HG02840 (cell line): ENCODE results near the gene SKI.
"Not testable (repeated sequence)": the region's sequence is repeated elsewhere in the genome, so short reads cannot be mapped to it uniquely, and the experiment has no call there.

Experiments used
- ATAC-seq: cut with Tn5 transposase; IDR thresholded peaks from one replicate; pipeline ENCODE4 v1.9.1; 2021; ENCODE audit warnings: mild to moderate bottlenecking, moderate library complexity, moderate number of reproducible peaks; ENCODE audit not compliant: unreplicated experiment, low FRiP score

Gene SKI

DNA sequence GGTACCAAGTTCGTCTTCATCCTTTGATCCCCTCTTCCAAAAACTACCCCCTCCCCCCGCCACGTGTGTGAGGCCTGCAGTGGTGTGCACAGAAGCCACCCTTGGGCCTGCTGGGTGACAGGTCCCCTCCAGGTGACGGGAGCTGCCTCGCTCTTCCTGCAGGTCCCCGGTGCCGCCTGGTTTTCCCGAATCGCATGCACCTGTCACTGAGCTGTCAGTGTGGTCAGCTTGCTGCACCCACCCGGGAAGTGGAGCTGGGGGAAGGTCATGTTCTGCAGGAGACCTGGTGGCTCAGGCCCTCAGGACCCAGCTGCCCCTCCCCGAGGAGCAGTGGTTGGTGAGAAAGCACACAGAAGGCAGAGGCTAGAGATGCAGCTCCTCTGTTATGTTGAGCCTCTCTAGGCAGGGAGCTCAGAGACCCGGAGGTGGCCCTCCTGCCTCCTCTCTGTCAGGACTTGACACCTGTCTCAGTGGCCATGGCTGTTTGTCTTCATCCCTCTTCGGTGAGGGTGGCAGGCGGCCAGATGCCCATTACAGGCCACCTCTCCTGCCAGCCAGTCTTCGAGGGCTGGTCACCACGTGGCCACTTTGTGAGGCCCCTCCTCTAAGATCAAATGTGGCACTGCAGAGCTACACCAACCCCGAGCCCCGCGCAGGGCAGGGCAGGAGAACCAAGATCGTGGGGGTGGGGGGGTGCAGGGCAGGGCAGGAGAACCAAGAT lies 60.9 kb downstream of the SKI start:
- ATAC-seq = no peak

DNA sequence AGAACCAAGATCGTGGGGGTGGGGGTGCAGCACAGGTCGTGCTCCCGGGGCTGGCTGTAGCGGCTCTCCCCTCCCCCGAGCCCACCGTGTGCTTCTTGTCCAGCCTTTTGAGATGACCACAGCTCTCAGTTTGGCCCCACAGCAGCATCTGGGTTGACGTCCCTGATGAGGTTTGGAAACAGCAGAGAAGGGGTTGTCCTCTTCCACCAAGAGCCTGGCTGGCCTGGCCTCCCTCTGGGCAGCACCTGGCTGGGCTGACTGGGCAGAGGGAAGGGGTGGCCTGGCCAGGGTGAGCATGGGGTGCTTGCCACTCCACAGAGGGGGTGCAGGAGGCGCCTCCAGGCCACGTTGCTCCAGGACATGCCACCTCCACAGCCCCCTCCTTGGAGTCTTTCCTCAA lies 61.5 kb downstream of the SKI start:
- no peak for ATAC-seq

DNA sequence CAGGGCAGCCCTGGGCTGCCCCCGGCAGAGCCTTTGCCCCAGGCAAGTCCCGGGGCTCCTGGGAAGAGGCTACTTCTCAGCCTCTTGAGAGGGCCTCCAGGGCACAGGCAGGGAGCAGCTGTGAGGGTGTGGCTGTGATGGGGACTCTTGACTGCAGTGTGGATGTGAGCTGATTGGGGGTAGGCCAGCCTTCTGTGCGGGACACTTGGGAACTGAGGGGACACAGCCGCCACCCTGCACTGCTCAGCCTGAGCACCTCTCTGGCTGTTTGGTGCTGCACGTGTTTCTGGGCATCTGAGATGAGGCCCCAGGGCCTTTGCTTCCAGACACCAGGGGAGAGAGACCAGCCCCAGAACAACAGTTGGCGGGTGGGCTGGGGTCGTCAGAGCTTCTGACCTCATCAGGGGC lies 62.1 kb downstream of the SKI start:
- ATAC-seq = no peak

DNA sequence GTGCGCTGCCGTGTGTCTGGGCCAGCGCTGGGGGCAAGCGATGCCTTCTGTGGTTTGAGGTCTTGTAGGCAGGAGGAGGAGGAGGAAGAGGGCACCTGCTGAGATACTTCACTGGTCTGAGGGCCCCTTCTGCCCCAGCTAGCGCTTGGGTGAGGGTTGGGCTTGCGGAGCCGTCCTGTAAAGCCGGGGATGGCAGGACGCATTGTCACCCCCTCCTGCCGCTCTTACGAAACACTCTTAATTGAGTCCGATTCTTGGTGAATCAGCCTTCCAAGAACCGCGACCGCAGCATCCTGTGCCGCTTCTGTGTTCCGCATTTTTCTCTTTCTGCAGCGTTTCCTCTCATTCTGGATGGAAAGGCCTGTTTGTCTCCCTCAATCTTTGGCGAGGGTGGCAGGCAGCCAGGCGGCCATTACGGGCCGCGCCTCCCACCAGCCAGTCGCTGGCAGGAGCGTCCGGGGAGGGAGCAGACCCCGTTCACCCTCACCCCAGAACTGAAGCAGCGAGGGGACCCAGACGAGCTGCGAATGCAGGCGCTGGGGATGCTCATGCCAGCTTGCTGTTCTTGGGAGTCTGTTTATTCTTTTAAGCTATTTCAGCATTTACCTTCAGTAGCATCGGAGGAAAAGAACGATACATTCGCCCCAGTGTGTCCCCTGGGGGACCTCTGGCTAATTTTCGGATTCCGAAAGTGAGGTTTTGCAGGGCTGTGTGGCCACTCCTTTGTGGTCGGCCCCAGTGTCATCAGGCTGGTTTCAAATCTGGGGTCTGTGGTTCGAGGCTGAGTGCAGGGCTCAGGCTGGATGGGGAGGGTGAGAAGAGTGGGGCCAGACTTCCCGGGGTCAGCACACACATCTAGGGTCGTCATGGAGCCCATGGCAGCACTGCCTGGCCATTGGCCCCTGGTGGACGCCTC lies 62.7 kb downstream of the SKI start:
- no peak for ATAC-seq

DNA sequence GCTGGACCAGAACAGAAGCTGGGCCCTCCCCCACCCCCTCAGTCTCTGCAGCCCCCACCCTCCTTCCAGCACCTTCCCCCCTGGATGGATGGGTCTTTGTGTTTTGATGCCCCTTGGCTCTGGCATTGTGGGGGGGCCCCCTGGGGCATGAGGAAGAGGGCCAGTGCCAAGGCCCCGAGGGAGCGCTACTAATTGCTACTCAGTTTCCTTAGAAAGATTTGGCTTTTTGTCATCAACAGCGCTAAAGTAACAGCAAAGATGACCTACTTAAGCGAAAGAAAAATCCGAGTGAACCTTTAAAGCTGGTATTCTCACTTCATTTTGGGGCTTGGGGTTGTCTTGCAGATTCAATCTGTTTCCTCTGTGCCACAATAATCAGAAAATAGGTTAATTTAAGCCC lies 63.5 kb downstream of the SKI start:
- ATAC-seq = no peak

DNA sequence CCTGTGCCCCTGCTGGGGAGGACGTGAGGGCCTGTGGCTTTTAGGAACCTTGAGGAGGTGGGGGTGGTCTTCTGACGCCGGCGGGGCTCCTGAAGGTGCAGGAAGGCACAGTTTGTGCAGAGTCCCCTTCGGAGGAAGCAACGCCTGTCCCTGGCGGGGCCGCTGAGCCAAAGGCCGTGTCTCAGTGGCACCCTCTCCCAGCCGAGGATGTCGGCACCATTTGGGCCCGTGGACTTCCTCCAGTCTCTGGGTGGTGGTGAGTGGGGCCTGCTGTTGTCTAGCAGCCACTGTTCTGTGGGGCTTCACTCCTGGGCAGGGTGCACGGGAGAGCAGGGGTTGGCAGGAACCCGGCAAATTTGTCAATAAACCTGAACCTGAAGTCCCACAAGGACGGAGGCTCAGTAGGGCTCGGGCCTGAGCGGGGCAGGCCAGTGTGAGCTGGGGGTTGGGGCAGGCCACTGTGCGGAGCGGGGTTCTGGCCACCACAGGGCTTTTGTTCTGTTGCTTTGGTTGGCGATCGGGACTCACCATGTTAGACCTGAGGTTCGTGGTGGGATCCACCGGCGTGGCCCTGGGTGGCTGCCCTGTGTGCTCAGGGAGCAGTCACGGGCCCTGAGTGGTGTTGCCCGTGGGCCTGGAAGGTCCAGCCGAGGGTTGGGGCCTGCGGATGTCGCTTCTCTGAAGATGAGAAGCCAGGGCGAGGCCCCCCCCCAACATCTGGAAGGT lies 64.8 kb downstream of the SKI start:
- no peak for ATAC-seq

DNA sequence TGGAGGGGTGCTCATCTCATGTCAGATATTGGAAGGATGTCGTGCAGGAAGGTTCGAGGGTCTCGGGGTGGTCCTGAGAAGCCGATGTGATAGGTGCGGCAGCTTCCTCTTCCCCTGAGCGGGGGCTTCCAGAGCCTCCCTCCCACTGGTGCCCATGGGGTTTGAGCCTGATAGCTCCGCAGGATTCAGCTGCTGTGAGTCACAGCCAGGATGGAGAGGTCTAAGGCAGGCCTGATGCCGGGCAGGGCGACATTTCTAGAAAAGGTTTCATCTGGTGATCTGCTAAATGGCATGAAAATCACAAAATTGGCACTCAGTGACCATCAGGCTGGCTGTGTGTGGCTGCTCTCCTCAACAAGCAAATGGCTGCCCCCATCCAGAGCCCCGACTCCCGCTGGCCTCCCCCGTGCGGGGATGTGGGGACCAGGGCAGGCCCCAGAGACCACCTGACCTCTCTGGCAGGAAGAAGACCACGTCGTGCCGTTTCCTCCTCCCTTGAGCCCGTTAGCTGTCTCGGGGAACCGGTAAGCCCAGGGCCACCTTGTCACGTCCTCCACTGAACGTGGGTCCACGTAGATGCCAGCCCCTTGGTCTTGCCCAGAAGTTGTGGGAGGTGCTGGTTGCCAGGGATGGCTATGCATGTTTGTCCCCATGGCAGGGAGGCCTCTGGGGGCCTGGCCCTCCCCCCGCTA lies 66.1 kb downstream of the SKI start:
- ATAC-seq = no peak

DNA sequence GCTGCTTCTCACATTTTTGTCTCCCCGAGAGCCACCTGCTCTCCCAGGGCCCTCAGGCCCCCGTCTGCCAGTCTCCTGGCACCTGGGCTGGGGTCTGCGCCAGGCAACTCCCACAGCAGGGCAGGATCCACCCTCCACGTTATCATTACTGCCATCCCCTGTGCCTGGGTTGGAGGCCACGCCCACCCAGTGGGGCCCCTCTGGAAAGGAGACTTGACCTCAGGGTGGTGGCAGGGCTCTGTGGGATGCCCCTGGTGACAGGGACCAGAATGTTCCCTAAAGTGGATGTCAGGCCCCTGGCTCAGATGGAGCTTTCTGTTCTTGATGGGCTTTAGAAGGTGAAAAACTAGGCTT lies 66.6 kb downstream of the SKI start:
- no peak for ATAC-seq

DNA sequence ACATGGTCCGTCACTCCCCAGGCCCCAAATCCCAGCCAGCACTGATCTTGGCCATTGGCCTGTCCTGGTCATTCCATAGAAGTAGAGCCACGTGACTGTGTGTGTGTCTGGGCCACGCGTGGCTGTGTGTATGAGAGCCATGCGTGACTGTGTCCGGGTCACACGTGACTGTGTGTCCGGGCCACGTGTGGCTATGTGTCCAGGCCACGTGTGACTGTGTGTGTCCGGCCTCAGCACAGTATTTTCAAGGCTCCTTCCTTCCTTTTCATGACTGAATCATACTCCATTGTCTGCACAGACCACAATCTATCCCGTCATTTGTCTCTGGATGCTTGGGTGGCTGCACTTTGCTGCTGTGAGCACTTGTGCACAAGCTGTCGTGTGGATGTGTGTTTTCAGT lies 67.4 kb downstream of the SKI start:
- no peak for ATAC-seq

DNA sequence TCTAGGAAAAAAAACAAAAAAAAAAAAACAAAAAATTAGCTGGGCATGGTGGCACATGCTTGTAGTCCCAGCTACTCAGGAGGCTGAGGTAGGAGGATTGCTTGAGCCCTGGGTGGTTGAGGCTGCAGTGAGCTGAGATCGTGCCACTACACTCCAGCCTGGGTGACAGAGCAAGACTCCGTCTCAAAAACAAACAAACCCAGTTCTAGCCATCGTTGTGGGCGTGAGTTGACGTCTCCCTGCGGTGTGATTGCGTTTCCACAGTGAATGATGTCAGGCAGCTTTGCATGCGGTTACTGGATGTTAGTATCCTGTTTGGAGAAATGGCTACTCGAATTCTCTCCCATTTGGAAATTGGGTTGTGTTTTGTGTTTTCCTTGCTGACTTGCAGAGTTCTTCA lies 68.1 kb downstream of the SKI start:
- ATAC-seq = not testable (repeated sequence)

DNA sequence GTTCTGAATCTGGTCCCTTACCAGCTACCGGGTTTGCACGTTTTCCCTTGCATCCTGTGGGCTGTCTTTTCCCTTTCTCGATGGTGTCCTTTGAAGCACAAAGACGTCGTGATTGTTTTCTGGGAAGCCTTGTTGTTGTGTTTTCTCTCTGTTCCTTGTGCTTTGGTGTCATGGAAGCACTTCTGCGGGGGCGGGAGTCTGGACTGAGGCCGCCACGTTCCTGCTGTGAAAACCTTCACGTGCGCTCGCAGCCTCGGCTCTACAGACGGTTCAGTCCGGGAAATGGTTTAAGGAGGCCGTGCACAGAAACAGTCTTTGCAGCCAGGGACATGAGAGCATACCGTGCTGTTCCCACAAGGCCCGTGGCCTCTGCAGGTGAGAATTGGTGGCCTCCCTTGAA lies 68.5 kb downstream of the SKI start:
- no peak for ATAC-seq

DNA sequence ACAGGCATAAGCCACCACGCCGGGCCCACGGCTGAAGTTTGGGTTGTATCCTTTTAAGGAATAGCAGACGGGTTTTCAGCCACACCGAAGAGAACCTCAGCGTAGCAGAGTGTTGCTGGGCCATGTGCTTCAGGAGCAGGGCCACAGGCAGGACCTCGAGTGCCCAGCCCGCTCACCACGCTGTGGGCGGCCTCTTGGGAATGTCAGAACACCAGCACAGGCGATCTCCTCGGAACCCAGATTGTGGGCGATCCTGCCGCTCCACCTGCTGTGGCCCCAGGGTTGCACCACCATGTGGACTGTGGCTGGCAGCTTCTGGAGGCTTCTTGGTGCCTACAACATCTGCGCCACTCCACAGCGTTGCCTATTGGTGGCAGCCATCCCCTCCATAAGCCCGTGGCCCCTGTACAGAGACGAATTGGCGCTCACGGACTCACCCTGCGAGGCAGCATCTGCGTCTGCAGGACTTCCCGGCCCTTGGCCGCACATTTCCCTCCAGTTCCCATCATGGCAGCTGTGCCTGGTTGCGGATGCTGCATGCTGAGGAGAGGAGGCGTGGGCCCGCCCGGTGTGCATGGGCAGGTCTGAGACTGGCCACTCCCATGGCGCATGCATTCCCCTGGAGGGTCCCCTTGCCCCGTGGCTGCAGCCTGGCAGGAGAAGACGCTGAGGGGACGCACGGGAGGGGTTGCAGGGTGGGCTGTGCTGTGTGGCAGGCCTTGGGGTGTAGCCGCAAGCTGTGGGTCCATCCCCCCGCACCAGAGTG lies 69.3 kb downstream of the SKI start:
- ATAC-seq = no peak

DNA sequence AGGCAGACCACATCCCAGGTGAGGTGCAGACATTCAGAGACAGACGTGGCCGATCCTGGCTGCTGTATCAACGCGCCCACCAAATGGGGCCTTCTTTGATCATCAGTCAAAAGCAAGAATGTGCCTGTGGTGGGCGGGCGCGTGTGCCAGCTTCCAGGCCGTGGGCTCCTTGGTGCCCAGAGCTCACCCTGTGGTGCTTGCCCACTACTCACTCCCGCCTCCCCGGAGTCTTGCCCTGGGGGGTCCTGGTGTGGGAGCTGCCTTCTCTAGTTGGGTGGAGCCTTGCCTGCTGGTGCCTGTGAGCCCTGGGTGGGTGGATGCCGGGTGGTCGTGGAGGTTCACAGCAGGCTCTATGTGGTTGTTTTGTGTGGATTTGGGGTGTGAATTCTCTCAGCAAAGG lies 70.6 kb downstream of the SKI start:
- no peak for ATAC-seq

DNA sequence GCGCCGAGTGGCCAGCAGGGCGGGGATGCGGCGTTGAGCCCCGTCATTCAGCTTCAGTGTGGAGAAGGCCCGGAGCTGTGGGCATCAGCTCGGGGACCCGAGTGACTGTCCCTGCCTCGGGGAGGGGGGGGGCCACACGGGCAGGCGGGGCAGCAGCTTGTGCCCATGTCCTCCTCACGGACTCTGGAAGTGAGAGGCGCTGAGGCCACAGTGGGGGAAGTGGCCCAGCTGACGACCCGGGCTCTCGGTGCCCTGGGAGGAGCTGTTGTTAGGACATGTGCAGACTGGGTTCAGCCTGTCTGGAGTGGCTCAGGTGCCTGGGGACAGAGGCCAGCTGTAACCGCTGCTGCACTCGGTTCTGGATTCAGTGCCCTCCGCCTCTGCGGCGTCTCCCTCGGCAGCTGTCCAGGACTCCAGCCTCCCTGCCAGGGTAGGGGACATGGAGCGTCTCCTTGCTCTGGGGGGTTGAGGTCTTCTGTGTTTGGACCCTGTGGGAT lies 71.1 kb downstream of the SKI start:
- ATAC-seq = no peak

DNA sequence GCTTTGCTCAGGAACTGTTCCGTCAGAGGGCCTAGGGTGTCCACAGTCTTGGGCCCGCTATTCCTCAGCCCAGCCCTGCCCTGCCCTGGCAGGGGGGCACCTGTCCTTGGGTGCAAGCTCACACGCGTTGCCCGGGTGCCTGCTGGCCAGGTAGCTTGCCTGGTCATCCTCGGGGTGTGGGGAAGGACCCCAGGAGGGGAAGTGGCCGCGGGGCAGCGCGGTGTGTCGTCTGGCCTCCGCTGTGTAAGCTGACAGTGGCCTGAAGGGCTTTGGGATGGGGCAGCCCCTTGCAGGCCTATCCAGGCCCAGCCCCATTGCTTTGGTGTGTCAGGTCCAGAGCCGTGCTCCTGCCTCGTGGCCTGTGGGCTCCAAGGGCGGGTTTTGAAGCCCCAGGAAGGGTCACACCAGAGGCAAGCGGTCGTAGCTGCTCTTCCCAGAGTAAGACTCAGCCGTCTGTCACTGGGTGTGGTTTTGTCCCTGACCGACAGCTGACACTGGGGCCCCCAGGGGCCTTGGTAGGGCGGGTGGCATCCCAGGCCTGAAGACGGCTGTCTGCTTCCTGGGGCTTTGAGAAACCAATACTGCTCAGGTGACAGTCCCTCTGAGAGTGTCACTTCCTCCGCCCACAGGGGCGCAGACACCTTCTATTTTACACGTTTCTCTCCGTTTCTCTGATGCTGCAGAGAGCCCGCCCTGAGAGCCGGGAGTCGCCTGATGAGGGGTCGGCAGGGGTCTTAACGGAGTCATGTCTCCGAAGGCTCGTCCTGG lies 72.1 kb downstream of the SKI start:
- ATAC-seq = peak; percentile 62

DNA sequence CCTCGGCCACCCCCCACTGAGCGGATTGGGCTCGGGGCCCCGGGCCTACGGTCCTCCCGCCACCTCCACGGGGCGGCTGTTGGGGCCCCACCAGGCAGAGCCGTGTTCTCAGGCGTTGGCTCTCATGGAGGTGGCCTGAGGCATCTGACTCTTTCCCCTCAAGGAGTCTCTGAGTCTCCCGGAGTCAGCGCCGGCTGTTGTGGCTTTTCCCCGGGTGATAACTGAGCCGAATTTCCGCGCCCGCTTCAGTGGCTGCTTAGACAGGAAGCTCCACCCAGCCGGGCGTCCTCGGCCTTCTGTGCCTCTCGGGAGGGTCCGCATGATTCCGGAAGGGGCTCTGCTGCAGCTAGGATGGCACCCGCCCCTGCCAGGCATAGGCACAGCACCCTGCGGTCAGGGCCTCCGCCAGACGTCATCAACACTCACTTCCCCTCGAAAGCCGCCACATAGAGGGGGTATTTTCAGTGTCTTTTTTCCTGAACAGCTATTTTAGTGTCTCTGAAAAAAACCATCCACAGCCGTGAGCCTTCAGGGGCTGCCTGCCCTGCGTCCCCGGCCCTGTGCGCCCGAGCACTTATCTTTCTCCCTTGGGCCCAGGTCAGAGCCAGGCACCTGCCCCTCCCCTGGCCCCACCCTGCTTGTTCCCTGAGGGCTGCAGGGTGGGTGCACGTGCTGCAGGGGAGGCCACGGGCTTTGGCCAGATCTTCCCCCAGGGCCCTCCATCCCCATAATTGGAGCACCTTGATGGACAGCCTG lies 72.9 kb downstream of the SKI start:
- ATAC-seq = peak; percentile 41

DNA sequence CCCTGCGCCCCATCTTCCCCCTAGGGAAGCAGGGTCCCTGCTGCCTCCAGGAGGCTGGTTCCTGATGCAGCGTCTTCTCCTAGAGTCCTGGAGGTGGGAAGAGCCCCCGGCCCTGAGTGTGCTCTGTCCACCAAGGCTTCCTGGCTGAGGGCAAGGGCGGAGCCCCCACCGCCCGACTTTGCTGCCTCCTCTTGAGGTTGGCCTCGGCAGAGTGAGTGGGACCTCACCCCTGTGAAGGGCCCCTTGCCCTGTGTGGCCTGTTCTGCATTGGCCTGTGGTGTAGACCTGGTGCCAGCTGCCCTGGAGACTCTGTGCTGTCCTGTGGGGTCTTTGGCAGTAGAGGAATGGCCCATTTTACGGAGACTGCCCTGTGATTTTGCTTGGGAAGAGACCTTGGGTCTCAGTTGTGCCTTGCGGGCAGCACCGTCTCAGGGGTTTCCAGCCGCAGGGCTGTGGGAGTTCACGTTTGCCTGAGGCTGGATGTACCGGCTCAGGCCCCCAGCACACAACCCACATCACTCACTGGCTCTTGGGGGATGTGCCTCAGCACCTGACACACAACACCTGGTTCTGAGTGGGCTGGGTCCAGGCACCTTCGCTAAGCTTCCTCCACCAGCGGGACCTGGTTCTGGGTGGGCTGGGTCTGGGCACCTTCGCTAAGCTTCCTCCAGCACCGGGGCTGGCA lies 73.6 kb downstream of the SKI start:
- no peak for ATAC-seq
